ENCODE results near the gene BTNL9.
"Not testable (repeated sequence)": the region's sequence is repeated elsewhere in the genome, so short reads cannot be mapped to it uniquely, and the experiment has no call there.

DNA sequence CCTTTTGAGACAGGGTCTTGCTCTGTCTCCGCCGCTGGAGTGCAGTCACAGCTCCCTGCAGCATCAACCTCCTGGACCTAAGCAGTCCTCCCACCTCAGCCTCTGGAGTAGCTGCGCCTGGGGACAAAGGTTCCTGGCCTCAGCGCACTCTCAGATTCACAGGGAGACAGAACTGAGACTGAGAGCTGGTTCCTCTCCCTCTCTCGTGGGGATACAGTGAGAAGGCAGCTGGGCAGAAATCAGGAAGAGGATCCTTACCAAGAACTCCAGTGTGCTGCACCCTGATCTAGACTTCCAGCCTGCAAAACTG is 64.1 kb downstream of the BTNL9 start:
- not testable (repeated sequence) for TF ChIP-seq ELF4 (IDR thresholded peaks at IDR 0.05); TARDBP (IDR thresholded peaks at IDR 0.05); CTBP1 (IDR thresholded peaks at IDR 0.05; ENCODE audit: borderline replicate concordance); BHLHE40 (IDR thresholded peaks at IDR 0.05; ENCODE audit: borderline replicate concordance); NFRKB (IDR thresholded peaks at IDR 0.05); SUZ12 (IDR thresholded peaks at IDR 0.05); FOXM1 (IDR thresholded peaks at IDR 0.05; ENCODE audit: borderline replicate concordance); SP1 (IDR thresholded peaks at IDR 0.05); FOXA1 (IDR thresholded peaks at IDR 0.05); L3MBTL2 (conservative IDR thresholded peaks at IDR 0.05); HDGF (IDR thresholded peaks at IDR 0.05; ENCODE audit: borderline replicate concordance)
- TF ChIP-seq, protein P1, sequence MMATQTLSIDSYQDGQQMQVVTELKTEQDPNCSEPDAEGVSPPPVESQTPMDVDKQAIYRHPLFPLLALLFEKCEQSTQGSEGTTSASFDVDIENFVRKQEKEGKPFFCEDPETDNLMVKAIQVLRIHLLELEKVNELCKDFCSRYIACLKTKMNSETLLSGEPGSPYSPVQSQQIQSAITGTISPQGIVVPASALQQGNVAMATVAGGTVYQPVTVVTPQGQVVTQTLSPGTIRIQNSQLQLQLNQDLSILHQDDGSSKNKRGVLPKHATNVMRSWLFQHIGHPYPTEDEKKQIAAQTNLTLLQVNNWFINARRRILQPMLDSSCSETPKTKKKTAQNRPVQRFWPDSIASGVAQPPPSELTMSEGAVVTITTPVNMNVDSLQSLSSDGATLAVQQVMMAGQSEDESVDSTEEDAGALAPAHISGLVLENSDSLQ (IDR thresholded peaks at IDR 0.05), result not testable (repeated sequence)

All from HEK293T (cell line).